K562 (cell line): ENCODE data around the gene ACP5. TPM values are rescaled to one million over a fixed set of nuclear protein-coding genes. Genes with fewer than 3 reads are reported as not detected.

Experiments
- CBFA2T2 ChIP-seq: fragments of 450-650 bp; conservative IDR thresholded peaks from 2 replicates; pipeline ENCODE4 v1.6.1; 2017; ENCODE audit warnings: mild to moderate bottlenecking
- CBX1 ChIP-seq: sonication (generic); IDR thresholded peaks from 2 replicates; pipeline ENCODE4 v1.6.1; 2016; ENCODE audit warnings: antibody characterized with exemption, low read depth, mild to moderate bottlenecking
- CBX3 ChIP-seq, 2 experiments: IDR thresholded peaks; 1 replicate in 1 of 2; 2 replicates in 1 of 2; pipeline ENCODE4 v1.6.1; 2012; ENCODE audit warnings: inconsistent platforms in 2 of 2, low read length in 2 of 2, borderline replicate concordance in 1 of 2, control low read depth in 1 of 2
- CREBBP ChIP-seq: IDR thresholded peaks from one replicate; pipeline ENCODE4 v1.6.1; 2012; ENCODE audit warnings: low read depth, mild to moderate bottlenecking, control low read depth, inconsistent platforms, low read length
- ETV5 ChIP-seq: sonication (generic); formaldehyde crosslinking; IDR thresholded peaks from 2 replicates; pipeline ENCODE4 v1.4.0; 2020; ENCODE audit warnings: low read depth, mild to moderate bottlenecking, missing genetic modification reagents
- FOXJ3 ChIP-seq: sonication (generic); formaldehyde crosslinking; IDR thresholded peaks from 2 replicates; pipeline ENCODE4 v1.4.0; 2020; ENCODE audit warnings: mild to moderate bottlenecking, missing genetic modification reagents
- GTF2E2 ChIP-seq: fragments of 200-800 bp; sonication (Bioruptor generic); IDR thresholded peaks from 2 replicates; pipeline ENCODE4 v1.6.1; 2016; ENCODE audit warnings: missing genetic modification characterization, missing compliant biosample characterization
- KAT7 ChIP-seq: sonication (generic); formaldehyde crosslinking; IDR thresholded peaks from 2 replicates; pipeline ENCODE4 v1.8.0; 2022; ENCODE audit warnings: missing genetic modification reagents, mild to moderate bottlenecking, borderline replicate concordance
- LCOR ChIP-seq: sonication (generic); formaldehyde crosslinking; IDR thresholded peaks from 2 replicates; pipeline ENCODE4 v1.8.0; 2022; ENCODE audit warnings: mild to moderate bottlenecking, missing genetic modification reagents
- NCOA4 ChIP-seq: fragments of 450-650 bp; IDR thresholded peaks from 2 replicates; pipeline ENCODE4 v1.6.1; 2018; ENCODE audit warnings: mild to moderate bottlenecking; ENCODE audit not compliant: partially characterized antibody
- NR4A1 ChIP-seq, 2 experiments: fragments of 250-450 bp in 1 of 2; fragments of 450-650 bp in 1 of 2; sonication (Bioruptor Pico) in 1 of 2; IDR thresholded peaks; 2 replicates each; pipeline versions ENCODE4 v1.4.0 to v1.6.1; 2016 to 2020; ENCODE audit warnings: mild to moderate bottlenecking in 2 of 2, missing compliant biosample characterization in 1 of 2, missing genetic modification characterization in 1 of 2, moderate library complexity in 1 of 2
- PCBP1 ChIP-seq: fragments of 200-400 bp; formaldehyde crosslinking; IDR thresholded peaks from 2 replicates; pipeline ENCODE4 v1.6.1; 2018; ENCODE audit warnings: mild to moderate bottlenecking, low read depth, low read length; ENCODE audit not compliant: poor library complexity, severe bottlenecking
- POLR2G ChIP-seq: fragments of 200-400 bp; formaldehyde crosslinking; IDR thresholded peaks from 2 replicates; pipeline ENCODE4 v1.6.1; 2017; ENCODE audit warnings: low read depth, mild to moderate bottlenecking, antibody characterized with exemption, low read length, moderate library complexity
- SMARCA5 ChIP-seq: fragments of 450-650 bp; IDR thresholded peaks from 2 replicates; pipeline ENCODE4 v1.6.1; 2016
- TCF15 ChIP-seq: fragments of 250-450 bp; sonication (Bioruptor Pico); IDR thresholded peaks from 2 replicates; pipeline ENCODE4 v1.8.0; 2022; ENCODE audit warnings: moderate library complexity, mild to moderate bottlenecking, inconsistent platforms
- TCFL5 ChIP-seq: fragments of 250-450 bp; sonication (Bioruptor Pico); conservative IDR thresholded peaks from 2 replicates; pipeline ENCODE4 v1.6.1; 2021; ENCODE audit warnings: mild to moderate bottlenecking, moderate library complexity, matching md5 sums
- YY1 ChIP-seq, 3 experiments: IDR thresholded peaks; 2 replicates each; pipeline ENCODE4 v1.6.1; 2011; ENCODE audit warnings: low read length in 2 of 3, mild to moderate bottlenecking in 2 of 3, moderate library complexity in 2 of 3, borderline replicate concordance in 1 of 3, control low read depth in 1 of 3, low read depth in 1 of 3; ENCODE audit not compliant: insufficient read depth in 3 of 3, insufficient replicate concordance in 2 of 3, control insufficient read depth in 1 of 3, insufficient read length in 1 of 3; ENCODE audit errors: extremely low read depth in 1 of 3
- ZBTB1 ChIP-seq: sonication (generic); formaldehyde crosslinking; IDR thresholded peaks from 2 replicates; pipeline ENCODE4 v1.8.1; 2023; ENCODE audit warnings: missing genetic modification reagents, low read depth, mild to moderate bottlenecking, borderline replicate concordance
- ZBTB17 ChIP-seq: fragments of 450-650 bp; formaldehyde crosslinking; IDR thresholded peaks from 2 replicates; pipeline ENCODE4 v1.4.0; 2020; ENCODE audit warnings: mild to moderate bottlenecking
- ZFP36 ChIP-seq: fragments of 150-350 bp; IDR thresholded peaks from 2 replicates; pipeline ENCODE4 v1.6.1; 2018; ENCODE audit warnings: low read length, low read depth; ENCODE audit not compliant: partially characterized antibody
- ZNF140 ChIP-seq: fragments of 250-450 bp; sonication (Bioruptor Pico); IDR thresholded peaks from 2 replicates; pipeline ENCODE4 v1.8.0; 2021; ENCODE audit warnings: moderate library complexity, mild to moderate bottlenecking, inconsistent platforms
- ZNF146 ChIP-seq: IDR thresholded peaks from one replicate; pipeline ENCODE4 v1.6.1; 2018; ENCODE audit warnings: missing compliant biosample characterization; ENCODE audit not compliant: unreplicated experiment
- ZNF239 ChIP-seq: fragments of 250-450 bp; sonication (Bioruptor Pico); IDR thresholded peaks from 2 replicates; pipeline ENCODE4 v1.4.0; 2020; ENCODE audit warnings: mild to moderate bottlenecking
- ZNF584 ChIP-seq: fragments of 200-800 bp; sonication (Bioruptor generic); IDR thresholded peaks from 2 replicates; pipeline ENCODE4 v1.6.1; 2016; ENCODE audit warnings: low read depth, mild to moderate bottlenecking, missing genetic modification characterization, missing compliant biosample characterization
- ZNF668 ChIP-seq: fragments of 250-450 bp; sonication (Bioruptor Pico); IDR thresholded peaks from 2 replicates; pipeline ENCODE4 v1.8.0; 2022; ENCODE audit warnings: mild to moderate bottlenecking, inconsistent platforms
- polyA plus RNA-seq, 8 experiments: library from polyadenylated mRNA; depleted of rRNA in 4 of 8; stranded (reverse) in 5 of 8; unstranded in 3 of 8; fragments of >200 nt; fragmentation: Nextera tagmentation in 2 of 8; fragmentation: Illumina TruSeq in 1 of 8; extraction: Ambion mirVana in 2 of 8; extraction: Trizol in 1 of 8; gene quantifications; 2 replicates each; pipeline versions ENCODE4 v1.2.1 to v1.2.3, GENCODE V29; 2011 to 2014; ENCODE audit warnings: inconsistent platforms in 1 of 8, missing spikeins in 1 of 8
- total RNA-seq, 7 experiments: library from RNA; depleted of rRNA in 6 of 7; stranded (reverse); fragments of >200 nt in 6 of 7; fragmentation: Illumina TruSeq in 2 of 7; extraction: Trizol in 2 of 7; gene quantifications; 2 replicates each; pipeline versions ENCODE4 v1.2.1 to v1.2.3, GENCODE V29; 2011 to 2021; ENCODE audit warnings: low replicate concordance in 1 of 7
- TF ChIP-seq, protein P1 (sequence below): IDR thresholded peaks from 2 replicates; pipeline ENCODE4 v1.6.1; 2016; ENCODE audit warnings: missing genetic modification characterization, missing compliant biosample characterization
- TF ChIP-seq, protein P2 (sequence below): sonication (generic); formaldehyde crosslinking; IDR thresholded peaks from 2 replicates; pipeline ENCODE4 v1.9.0; 2022; ENCODE audit warnings: mild to moderate bottlenecking, missing genetic modification reagents

The ACP5 gene
- total and polyA plus RNA-seq, 9 of the 15 experiments (the other 6 are each of a cell fraction or from before 2014, with no cell fraction given) = 0.06 to 1.1 (median 0.31) TPM; not detected in 1

DNA sequence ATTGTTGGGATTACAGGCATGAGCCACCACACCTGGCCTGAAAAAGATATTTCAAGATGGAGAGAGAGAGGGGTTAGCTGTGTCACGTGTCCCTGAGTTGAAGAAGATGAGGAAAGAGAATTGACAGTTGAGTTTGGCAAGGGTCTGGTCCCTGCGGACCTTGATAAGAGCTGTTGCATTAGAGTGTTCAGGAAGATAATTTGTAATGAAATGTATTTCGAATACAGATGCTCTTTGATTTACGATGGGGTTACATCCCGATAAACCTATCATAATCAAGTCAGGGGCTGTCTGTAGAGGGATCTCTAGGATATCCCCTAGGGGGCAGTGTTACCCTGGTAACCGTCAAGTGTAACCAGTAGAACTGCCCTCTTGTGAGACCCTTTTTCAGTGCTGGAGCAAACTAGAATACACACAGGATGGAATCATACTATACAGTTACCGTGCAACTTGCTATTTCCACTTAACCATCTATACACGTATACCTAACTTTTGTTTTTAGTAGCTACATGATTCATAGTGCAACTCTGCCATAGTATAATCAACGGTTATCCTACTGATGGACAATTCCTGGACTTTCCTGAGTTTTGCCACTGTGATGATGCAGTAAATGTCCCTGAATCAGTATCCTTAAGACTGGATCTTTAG lies 16.9 kb downstream of the ACP5 start (continued):
- TF ChIP-seq GTF2E2 (tag) (no peak), ZBTB17 (CRISPR knock-in tag) (no peak), TCF15 (no peak), CBFA2T2 (peak; percentile 95), ETV5 (0 out of 2 replicates have a peak, but pooled peaks have one; percentile 41), ZNF140 (CRISPR knock-in tag) (no peak), LCOR (CRISPR knock-in tag) (peak; percentile 90), ZNF239 (CRISPR knock-in tag) (peak; percentile 73), NCOA4 (no peak), SMARCA5 (no peak), PCBP1 (no peak), ZFP36 (no peak), CBX1 (no peak), POLR2G (no peak), FOXJ3 (CRISPR knock-in tag) (no peak), CREBBP (no peak), ZNF146 (CRISPR knock-in tag) (no peak), CBX3 (IDR thresholded peaks at IDR 0.05; ENCODE audit: borderline replicate concordance in 1 of 2, low read length in 2 of 2) (no peak; a peak in 1 of 3 replicates), ZNF668 (CRISPR knock-in tag) (no peak), YY1 (IDR thresholded peaks at IDR 0.05; ENCODE audit: borderline replicate concordance in 1 of 3, control insufficient read depth in 1 of 3, extremely low read depth in 1 of 3, insufficient read depth in 3 of 3, insufficient read length in 1 of 3, insufficient replicate concordance in 2 of 3, low read depth in 1 of 3, low read length in 2 of 3) (peak in 1 of 3 experiments; percentile 67), ZBTB1 (no peak), ZNF584 (CRISPR knock-in tag) (0 out of 2 replicates have a peak, but pooled peaks have one; percentile 59), KAT7 (CRISPR knock-in tag) (no peak), NR4A1 (CRISPR knock-in tag; IDR thresholded peaks at IDR 0.05) (no peak), NR4A1 (tag; IDR thresholded peaks at IDR 0.05) (0 out of 2 replicates have a peak, but pooled peaks have one; percentile 25), TCFL5 (no peak)
- TF ChIP-seq, protein P1, sequence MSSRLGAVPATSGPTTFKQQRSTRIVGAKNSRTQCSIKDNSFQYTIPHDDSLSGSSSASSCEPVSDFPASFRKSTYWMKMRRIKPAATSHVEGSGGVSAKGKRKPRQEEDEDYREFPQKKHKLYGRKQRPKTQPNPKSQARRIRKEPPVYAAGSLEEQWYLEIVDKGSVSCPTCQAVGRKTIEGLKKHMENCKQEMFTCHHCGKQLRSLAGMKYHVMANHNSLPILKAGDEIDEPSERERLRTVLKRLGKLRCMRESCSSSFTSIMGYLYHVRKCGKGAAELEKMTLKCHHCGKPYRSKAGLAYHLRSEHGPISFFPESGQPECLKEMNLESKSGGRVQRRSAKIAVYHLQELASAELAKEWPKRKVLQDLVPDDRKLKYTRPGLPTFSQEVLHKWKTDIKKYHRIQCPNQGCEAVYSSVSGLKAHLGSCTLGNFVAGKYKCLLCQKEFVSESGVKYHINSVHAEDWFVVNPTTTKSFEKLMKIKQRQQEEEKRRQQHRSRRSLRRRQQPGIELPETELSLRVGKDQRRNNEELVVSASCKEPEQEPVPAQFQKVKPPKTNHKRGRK (tag) = no peak
- TF ChIP-seq, protein P2, sequence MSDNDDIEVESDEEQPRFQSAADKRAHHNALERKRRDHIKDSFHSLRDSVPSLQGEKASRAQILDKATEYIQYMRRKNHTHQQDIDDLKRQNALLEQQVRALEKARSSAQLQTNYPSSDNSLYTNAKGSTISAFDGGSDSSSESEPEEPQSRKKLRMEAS (CRISPR knock-in tag) = no peak
